H9 (cell line): ENCODE measurements around the gene CAPN2. TPM values are rescaled to one million over a fixed set of nuclear protein-coding genes. Genes with fewer than 3 reads are reported as not detected.

Experiments
- DNase-seq: peaks from one replicate; pipeline ENCODE4 v3.0.0-alpha.2; 2017
- H2AFZ ChIP-seq: one replicate; pipeline ENCODE4 v1.6.1; 2013; ENCODE audit warnings: mild to moderate bottlenecking, low read length, control low read depth, moderate library complexity
- H2AK5ac ChIP-seq: 2 replicates; pipeline ENCODE4 v1.6.1; 2013; ENCODE audit warnings: low read length, control low read depth, mixed read lengths; ENCODE audit not compliant: insufficient read length
- H2BK120ac ChIP-seq: one replicate; pipeline ENCODE4 v1.6.1; 2013; ENCODE audit warnings: low read depth, mild to moderate bottlenecking, low read length, control low read depth, inconsistent platforms; ENCODE audit not compliant: poor library complexity, severe bottlenecking
- H2BK12ac ChIP-seq: 2 replicates; pipeline ENCODE4 v1.6.1; 2013; ENCODE audit warnings: low read length, control low read depth, mixed read lengths, low read depth; ENCODE audit not compliant: insufficient read length
- H2BK15ac ChIP-seq: 2 replicates; pipeline ENCODE4 v1.6.1; 2013; ENCODE audit warnings: low read depth, low read length, control low read depth
- H2BK20ac ChIP-seq: one replicate; pipeline ENCODE4 v1.6.1; 2013; ENCODE audit warnings: low read depth, mild to moderate bottlenecking, low read length, control low read depth, inconsistent platforms; ENCODE audit not compliant: poor library complexity, severe bottlenecking
- H2BK5ac ChIP-seq: 2 replicates; pipeline ENCODE4 v1.6.1; 2013; ENCODE audit warnings: low read length, control low read depth, mixed read lengths; ENCODE audit not compliant: insufficient read length
- H3K14ac ChIP-seq: 2 replicates; pipeline ENCODE4 v1.6.1; 2013; ENCODE audit warnings: low read length, control low read depth; ENCODE audit not compliant: insufficient read depth
- H3K18ac ChIP-seq: 2 replicates; pipeline ENCODE4 v1.6.1; 2013; ENCODE audit warnings: low read depth, mild to moderate bottlenecking, mixed read lengths, low read length, control low read depth; ENCODE audit not compliant: insufficient read length
- H3K23ac ChIP-seq: 2 replicates; pipeline ENCODE4 v1.6.1; 2013; ENCODE audit warnings: low read length, control low read depth, mixed read lengths, low read depth; ENCODE audit not compliant: insufficient read length
- H3K23me2 ChIP-seq: 2 replicates; pipeline ENCODE4 v1.6.1; 2013; ENCODE audit warnings: low read depth, mild to moderate bottlenecking, mixed read lengths, low read length, control low read depth; ENCODE audit not compliant: insufficient read length, poor library complexity, severe bottlenecking
- H3K27ac ChIP-seq: 2 replicates; pipeline ENCODE4 v1.5.1; 2013; ENCODE audit warnings: low read length, control low read depth, mixed read lengths, low read depth; ENCODE audit not compliant: insufficient read length
- H3K27me3 ChIP-seq: 2 replicates; pipeline ENCODE4 v1.6.1; 2013; ENCODE audit warnings: low read length, control low read depth, inconsistent platforms; ENCODE audit not compliant: insufficient read depth
- H3K4ac ChIP-seq: 2 replicates; pipeline ENCODE4 v1.6.1; 2013; ENCODE audit warnings: low read depth, mild to moderate bottlenecking, control low read depth, inconsistent platforms, low read length, moderate library complexity
- H3K4me1 ChIP-seq: 2 replicates; pipeline ENCODE4 v1.6.1; 2013; ENCODE audit warnings: low read length, control low read depth, inconsistent platforms; ENCODE audit not compliant: insufficient read depth
- H3K4me2 ChIP-seq: 2 replicates; pipeline ENCODE4 v1.6.1; 2013; ENCODE audit warnings: low read length, control low read depth, mixed read lengths; ENCODE audit not compliant: insufficient read length, insufficient read depth
- H3K56ac ChIP-seq: 2 replicates; pipeline ENCODE4 v1.6.1; 2013; ENCODE audit warnings: low read depth, mild to moderate bottlenecking, mixed read lengths, low read length, control low read depth; ENCODE audit not compliant: insufficient read length
- H3K79me1 ChIP-seq: 2 replicates; pipeline ENCODE4 v1.6.1; 2013; ENCODE audit warnings: low read depth, mild to moderate bottlenecking, moderate library complexity, low read length, control low read depth, inconsistent platforms; ENCODE audit not compliant: insufficient read depth, poor library complexity, severe bottlenecking
- H3K79me2 ChIP-seq: 2 replicates; pipeline ENCODE4 v1.6.1; 2013; ENCODE audit warnings: low read length, control low read depth, inconsistent platforms; ENCODE audit not compliant: insufficient read depth
- H3K9ac ChIP-seq: 2 replicates; pipeline ENCODE4 v1.6.1; 2013; ENCODE audit warnings: low read length, control low read depth, mixed read lengths; ENCODE audit not compliant: insufficient read length; ENCODE audit errors: extremely low read depth
- H3K9me3 ChIP-seq: one replicate; pipeline ENCODE4 v1.6.1; 2013; ENCODE audit warnings: low read depth, low read length, inconsistent platforms; ENCODE audit not compliant: control insufficient read depth
- H3T11ph ChIP-seq: one replicate; pipeline ENCODE4 v1.6.1; 2013; ENCODE audit warnings: mild to moderate bottlenecking, low read length, control low read depth, inconsistent platforms
- H4K20me1 ChIP-seq: one replicate; pipeline ENCODE4 v1.6.1; 2013; ENCODE audit not compliant: control insufficient read depth, insufficient read length, insufficient read depth
- H4K5ac ChIP-seq: 2 replicates; pipeline ENCODE4 v1.6.1; 2013; ENCODE audit warnings: low read depth, mild to moderate bottlenecking, mixed read lengths, low read length, control low read depth; ENCODE audit not compliant: insufficient read length
- H4K8ac ChIP-seq: replicated peaks from 2 replicates; pipeline ENCODE4 v1.6.1; 2013; ENCODE audit warnings: low read length, control low read depth, mixed read lengths, low read depth; ENCODE audit not compliant: insufficient read length
- H4K91ac ChIP-seq: 2 replicates; pipeline ENCODE4 v1.6.1; 2013; ENCODE audit warnings: low read depth, mild to moderate bottlenecking, moderate library complexity, mixed read lengths, low read length, control low read depth; ENCODE audit not compliant: insufficient read length
- H3K27ac Mint-ChIP-seq, 3 experiments: 2 replicates in 2 of 3; 3 replicates in 1 of 3; pipeline ENCODE4 v1.8.0; 2020 to 2021; ENCODE audit warnings: mixed read lengths in 3 of 3, mild to moderate bottlenecking in 1 of 3, moderate library complexity in 1 of 3
- H3K27me3 Mint-ChIP-seq: 2 replicates; pipeline ENCODE4 v1.8.0; 2021; ENCODE audit warnings: low read depth, mild to moderate bottlenecking, moderate library complexity, mixed read lengths
- H3K36me3 Mint-ChIP-seq, 3 experiments: 2 replicates in 2 of 3; 3 replicates in 1 of 3; pipeline ENCODE4 v1.8.0; 2020 to 2021; ENCODE audit warnings: low read depth in 3 of 3, mixed read lengths in 3 of 3; ENCODE audit not compliant: insufficient read depth in 1 of 3
- H3K4me1 Mint-ChIP-seq, 2 experiments: 2 replicates each; pipeline ENCODE4 v1.8.0; 2020; ENCODE audit warnings: mixed read lengths in 2 of 2
- H3K4me3 Mint-ChIP-seq, 2 experiments: 2 replicates in 1 of 2; 3 replicates in 1 of 2; pipeline ENCODE4 v1.8.0; 2020 to 2021; ENCODE audit warnings: mild to moderate bottlenecking in 2 of 2, mixed read lengths in 2 of 2, moderate library complexity in 1 of 2
- H3K9me3 Mint-ChIP-seq, 2 experiments: 2 replicates in 1 of 2; 3 replicates in 1 of 2; pipeline ENCODE4 v1.8.0; 2020; ENCODE audit warnings: mild to moderate bottlenecking in 2 of 2, mixed read lengths in 2 of 2, moderate library complexity in 1 of 2
- CTCF ChIP-seq: fragments of 200-600 bp; sonication (generic); conservative IDR thresholded peaks from 3 replicates; pipeline ENCODE4 v1.8.0; 2021; ENCODE audit warnings: antibody characterized with exemption, mild to moderate bottlenecking
- WGBS: extraction: QIAGEN DNeasy Blood & Tissue Kit; methylation state at CpG from one replicate; pipeline ENCODE4 v1.1.7; 2013; ENCODE audit warnings: missing lambda C conversion rate, low lambda C conversion rate, mixed read lengths; ENCODE audit not compliant: insufficient read length; ENCODE audit errors: extremely low coverage; 5-methylcytosine and 5-hydroxymethylcytosine counted together
- total RNA-seq: library from RNA; stranded (reverse); gene quantifications from 2 replicates; pipeline ENCODE4 v1.2.1, GENCODE V29; 2021

Gene CAPN2
- total RNA-seq, 1 experiment from 2014 or later = 32.2 TPM

DNA sequence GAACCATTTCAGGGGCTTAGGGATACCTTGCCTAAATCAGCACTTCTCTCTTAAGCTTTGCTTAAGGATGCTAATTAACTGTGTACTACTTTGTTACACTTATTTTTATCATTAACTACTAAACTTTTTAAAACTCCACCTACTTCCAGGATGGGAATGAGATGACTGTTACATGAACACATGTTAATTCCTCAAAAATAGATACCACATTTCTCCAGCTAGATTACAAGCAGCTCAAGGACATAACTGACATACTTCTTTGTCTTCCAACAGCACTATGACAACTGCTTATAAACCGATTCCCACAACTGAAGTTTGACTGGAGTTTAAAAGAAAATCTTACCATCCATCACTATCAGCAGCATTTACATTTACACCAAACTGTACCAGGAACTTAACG lies 79.7 kb downstream of the CAPN2 start:
- H2BK20ac ChIP-seq = no peak overlapping the region
- no peak overlapping the region for H3K4me2 ChIP-seq
- H3K27me3 ChIP-seq = no peaks in the 10 kb centered on the region
- H3K4ac ChIP-seq = no peak overlapping the region
- no peak overlapping the region for H4K91ac ChIP-seq
- H4K8ac ChIP-seq = no peak overlapping the region
- peaks cover 9 to 67% (median 66%) of the 10 kb centered on the region in 3 experiments; a peak in 5 of 7 replicates for H3K36me3 Mint-ChIP-seq
- H3K4me1 ChIP-seq = no peaks in the 10 kb centered on the region
- H3K9ac ChIP-seq = no peak overlapping the region
- no CpG with 5 or more reads among the region's 2 CpGs for WGBS
- H3K23me2 ChIP-seq = no peaks in the 10 kb centered on the region
- no peaks in the 10 kb centered on the region for H3K9me3 ChIP-seq
- no peak overlapping the region for H2BK120ac ChIP-seq
- no peak overlapping the region for H2BK12ac ChIP-seq
- H2BK15ac ChIP-seq = no peak overlapping the region
- no peak overlapping the region for H3K14ac ChIP-seq
- H4K20me1 ChIP-seq = no peaks in the 10 kb centered on the region
- H4K5ac ChIP-seq = no peak overlapping the region
- no peak overlapping the region for H3K27ac ChIP-seq
- no peak overlapping the region for H2AK5ac ChIP-seq
- H3K79me2 ChIP-seq = no peaks in the 10 kb centered on the region
- no peak overlapping the region for H3T11ph ChIP-seq
- H3K9me3 Mint-ChIP-seq = no peaks in the 10 kb centered on the region
- no peak overlapping the region for H3K56ac ChIP-seq
- H2AFZ ChIP-seq = no peak overlapping the region
- no peak overlapping the region for H3K23ac ChIP-seq
- H3K4me1 Mint-ChIP-seq = no peaks in the 10 kb centered on the region
- H3K79me1 ChIP-seq = no peaks in the 10 kb centered on the region
- no peak overlapping the region for H3K4me3 Mint-ChIP-seq
- no peak for TF ChIP-seq CTCF
- H2BK5ac ChIP-seq = no peak overlapping the region
- no peak overlapping the region for H3K27ac Mint-ChIP-seq
- no peak for DNase-seq
- no peak overlapping the region for H3K18ac ChIP-seq
- no peaks in the 10 kb centered on the region for H3K27me3 Mint-ChIP-seq
